Nephron (organoid): ENCODE data around the gene MYH1.
A peak's percentile ranks its signal among the peaks of the same experiment; 100 is the strongest.

Source experiments
- H3K27ac Mint-ChIP-seq, 3 experiments: 2 replicates each; pipeline ENCODE4 v1.8.0; 2020; ENCODE audit warnings: mixed read lengths in 3 of 3, mild to moderate bottlenecking in 2 of 3, moderate library complexity in 1 of 3
- H3K27me3 Mint-ChIP-seq: 2 replicates; pipeline ENCODE4 v1.8.0; 2021; ENCODE audit warnings: low read depth, mild to moderate bottlenecking, moderate library complexity, mixed read lengths
- H3K36me3 Mint-ChIP-seq: 2 replicates; pipeline ENCODE4 v1.8.0; 2020; ENCODE audit warnings: low read depth, mixed read lengths
- H3K4me1 Mint-ChIP-seq: 2 replicates; pipeline ENCODE4 v1.8.0; 2020; ENCODE audit warnings: mixed read lengths
- H3K4me3 Mint-ChIP-seq, 3 experiments: 2 replicates each; pipeline ENCODE4 v1.8.0; 2020; ENCODE audit warnings: mild to moderate bottlenecking in 3 of 3, mixed read lengths in 3 of 3, moderate library complexity in 2 of 3
- H3K9me3 Mint-ChIP-seq: 2 replicates; pipeline ENCODE4 v1.8.0; 2020; ENCODE audit warnings: mixed read lengths
- TF ChIP-seq, protein P1 (sequence below), 3 experiments: fragments of 200-600 bp; sonication (generic); IDR thresholded peaks; one replicate each; pipeline ENCODE4 v1.5.0; 2021; ENCODE audit warnings: antibody characterized with exemption in 3 of 3; ENCODE audit not compliant: unreplicated experiment in 3 of 3

MYH1 gene

DNA sequence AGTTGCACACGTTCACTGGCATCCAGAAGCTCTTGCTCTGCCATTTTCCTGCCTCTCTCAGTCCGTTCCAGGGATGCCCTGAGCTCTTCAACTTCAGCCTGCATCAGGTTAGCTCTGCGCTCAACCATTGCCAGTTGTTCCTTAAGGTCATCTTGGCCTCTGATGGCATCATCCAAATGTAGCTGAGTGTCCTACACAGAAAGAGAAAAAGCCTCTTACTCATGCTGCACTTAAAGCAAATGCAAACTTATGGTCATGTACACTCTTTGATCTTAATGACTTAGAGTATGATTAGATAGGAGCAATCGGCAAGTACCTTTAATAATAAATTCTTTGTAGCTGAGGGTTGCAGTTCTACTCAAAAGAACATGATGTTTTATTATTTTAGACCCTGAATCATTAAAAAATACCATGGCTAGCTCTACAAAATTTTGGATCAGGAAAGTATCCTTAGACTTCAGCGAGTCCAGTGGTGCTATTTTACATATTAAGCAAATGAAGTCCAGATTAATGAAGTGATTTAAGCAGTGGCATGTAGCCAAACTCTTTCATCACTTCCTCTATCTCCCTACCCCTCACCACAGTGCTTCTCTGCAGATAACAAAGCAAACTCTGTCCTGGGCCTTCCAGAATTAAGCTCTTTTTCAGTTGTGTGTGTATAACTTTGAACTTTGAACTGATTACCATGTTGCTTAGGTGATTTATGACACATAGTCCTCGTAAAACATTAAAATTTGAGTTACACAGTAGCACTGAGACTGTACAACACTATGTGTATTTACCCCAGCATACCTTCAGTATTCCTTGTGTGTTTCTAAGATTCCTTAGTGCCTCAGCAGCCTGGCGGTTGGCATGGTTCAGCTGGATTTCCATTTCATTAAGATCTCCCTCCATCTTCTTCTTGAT is 71.1 kb downstream of the MYH1 start:
- no peak overlapping the region for H3K4me3 Mint-ChIP-seq
- no peaks in the 10 kb centered on the region for H3K9me3 Mint-ChIP-seq
- TF ChIP-seq, protein P1, sequence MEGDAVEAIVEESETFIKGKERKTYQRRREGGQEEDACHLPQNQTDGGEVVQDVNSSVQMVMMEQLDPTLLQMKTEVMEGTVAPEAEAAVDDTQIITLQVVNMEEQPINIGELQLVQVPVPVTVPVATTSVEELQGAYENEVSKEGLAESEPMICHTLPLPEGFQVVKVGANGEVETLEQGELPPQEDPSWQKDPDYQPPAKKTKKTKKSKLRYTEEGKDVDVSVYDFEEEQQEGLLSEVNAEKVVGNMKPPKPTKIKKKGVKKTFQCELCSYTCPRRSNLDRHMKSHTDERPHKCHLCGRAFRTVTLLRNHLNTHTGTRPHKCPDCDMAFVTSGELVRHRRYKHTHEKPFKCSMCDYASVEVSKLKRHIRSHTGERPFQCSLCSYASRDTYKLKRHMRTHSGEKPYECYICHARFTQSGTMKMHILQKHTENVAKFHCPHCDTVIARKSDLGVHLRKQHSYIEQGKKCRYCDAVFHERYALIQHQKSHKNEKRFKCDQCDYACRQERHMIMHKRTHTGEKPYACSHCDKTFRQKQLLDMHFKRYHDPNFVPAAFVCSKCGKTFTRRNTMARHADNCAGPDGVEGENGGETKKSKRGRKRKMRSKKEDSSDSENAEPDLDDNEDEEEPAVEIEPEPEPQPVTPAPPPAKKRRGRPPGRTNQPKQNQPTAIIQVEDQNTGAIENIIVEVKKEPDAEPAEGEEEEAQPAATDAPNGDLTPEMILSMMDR (IDR thresholded peaks at IDR 0.05; ENCODE audit: unreplicated experiment in 3 of 3) = no peak
- peak overlapping the region in 2 of 3 experiments; percentile 1 to 3 for H3K27ac Mint-ChIP-seq
- H3K4me1 Mint-ChIP-seq = peaks cover 13% of the 10 kb centered on the region
- H3K27me3 Mint-ChIP-seq = no peaks in the 10 kb centered on the region
- no peaks in the 10 kb centered on the region for H3K36me3 Mint-ChIP-seq
